ENCODE results near the gene ADARB2. TPM values are rescaled to one million over a fixed set of nuclear protein-coding genes. Genes with fewer than 3 reads are reported as not detected.
"Not testable (repeated sequence)": the region's sequence is repeated elsewhere in the genome, so short reads cannot be mapped to it uniquely, and the experiment has no call there.

ADARB2 gene
- total RNA-seq, 4 donors from 2014 or later = 0.13 to 6.1 (median 0.57) TPM

- no peak for ATAC-seq (ENCODE audit: low FRiP score)
- no peak for TF ChIP-seq CTCF (IDR thresholded peaks at IDR 0.05)
These were observed 382.3 kb downstream of the ADARB2 start for GRCh38 chr10:1354809-1355710.

DNA sequence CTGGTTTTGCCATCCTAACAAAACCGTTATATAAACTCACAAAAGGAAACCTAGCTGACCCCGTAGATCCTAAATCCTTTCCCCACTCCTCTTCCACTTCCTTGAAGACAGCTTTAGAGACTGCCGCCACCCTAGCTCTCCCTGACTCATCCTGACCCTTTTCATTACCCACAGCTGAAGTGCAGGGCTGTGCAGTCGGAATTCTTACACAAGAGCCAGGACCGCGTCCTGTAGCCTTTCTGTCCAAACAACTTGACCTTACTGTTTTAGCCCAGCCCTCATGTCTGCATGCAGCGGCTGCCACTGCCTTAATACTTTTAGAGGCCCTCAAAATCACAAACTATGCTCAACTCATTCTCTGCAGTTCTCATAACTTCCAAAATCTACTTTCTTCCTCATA is 385.0 kb downstream of the ADARB2 start:
- ATAC-seq (ENCODE audit: low FRiP score); DNase-seq (ENCODE audit: low spot score): not testable (repeated sequence)

More at GRCh38 chr10:1354809-1355710, 382.3 kb downstream of the ADARB2 start:
- DNase-seq (ENCODE audit: low spot score) = no peak

DNA sequence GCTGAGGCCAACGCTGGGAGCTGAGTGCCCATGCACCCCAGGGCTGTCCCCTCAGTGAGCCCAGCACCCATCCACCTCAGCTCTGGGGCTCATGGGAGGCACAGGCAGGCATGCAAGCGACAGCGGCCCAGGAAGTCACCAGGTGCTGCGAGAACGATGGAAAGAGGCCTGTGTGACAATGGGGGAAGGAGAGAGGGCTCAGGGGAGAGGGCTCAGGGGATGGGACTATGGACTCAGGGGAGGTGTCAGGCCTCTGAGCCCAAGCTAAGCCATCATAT is 388.6 kb downstream of the ADARB2 start:
- DNase-seq (ENCODE audit: low spot score) = no peak
- no peak for TF ChIP-seq CTCF (IDR thresholded peaks at IDR 0.05)
- ATAC-seq (ENCODE audit: low FRiP score) = no peak

GRCh38 chr10:1347962-1348772 is 389.2 kb downstream of the ADARB2 start:
- DNase-seq (ENCODE audit: low spot score) = no peak
- ATAC-seq (ENCODE audit: low FRiP score) = no peak
- no peak for TF ChIP-seq CTCF (IDR thresholded peaks at IDR 0.05)

DNA sequence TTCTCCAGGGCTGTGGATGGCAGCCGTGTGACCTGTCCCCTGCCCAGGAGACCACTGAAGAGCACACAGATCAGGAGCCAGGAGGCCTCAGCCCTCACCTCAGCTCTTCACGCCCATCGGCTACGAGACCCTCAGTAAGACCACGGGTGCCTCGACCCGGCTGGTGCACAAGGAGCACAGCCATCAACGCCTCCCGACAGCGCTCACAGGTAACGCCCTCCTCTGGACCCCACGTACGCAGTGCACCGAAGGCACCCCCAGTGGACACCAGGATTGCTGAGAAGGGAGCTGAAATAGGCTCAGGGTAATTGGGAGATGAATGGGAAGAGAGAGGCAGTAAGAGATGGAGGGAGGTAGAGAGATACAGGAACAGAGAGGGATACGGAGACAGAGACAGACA is 389.8 kb downstream of the ADARB2 start:
- no peak for TF ChIP-seq CTCF (IDR thresholded peaks at IDR 0.05)
- ATAC-seq (ENCODE audit: low FRiP score) (no peak), DNase-seq (ENCODE audit: low spot score) (no peak)

GRCh38 chr10:1346201-1346600 is 391.1 kb downstream of the ADARB2 start:
- DNase-seq (ENCODE audit: low spot score) = no peak

More at GRCh38 chr10:1346201-1346600, 391.1 kb downstream of the ADARB2 start:
- ATAC-seq (ENCODE audit: low FRiP score) = no peak
- no peak for TF ChIP-seq CTCF (IDR thresholded peaks at IDR 0.05)
